ENCODE measurements around the gene BLOC1S1. TPM values are rescaled to one million over a fixed set of nuclear protein-coding genes. Genes with fewer than 3 reads are reported as not detected.

Gene BLOC1S1
- total and polyA plus RNA-seq, 2 of the 4 experiments (the other 2 are of a cell fraction): 128 to 285 TPM

GRCh38 chr12:55716582-55716957, 724 bp downstream of the BLOC1S1 start:
- Histone ChIP-seq H4K91ac (ENCODE audit: insufficient read depth, low read depth, low read length) (peak overlapping the region; percentile 78; the same call in 1 of the 2 replicates), H3K27me3 (ENCODE audit: control insufficient read depth, insufficient read depth, low read length) (no peaks in the 10 kb centered on the region), H3K79me1 (ENCODE audit: low read depth in 1 of 2, low read length in 2 of 2) (peaks cover 17 to 53% of the 10 kb centered on the region in 2 experiments), H2AK9ac (replicated peaks; ENCODE audit: low read depth, low read length, poor library complexity) (peak overlapping the region; percentile 78), H2AFZ (replicated peaks; ENCODE audit: low read length, poor library complexity) (peak overlapping the region; percentile 92), H2BK15ac (ENCODE audit: low read depth, low read length) (peak overlapping the region; percentile 33; the same call in 1 of the 3 replicates), H3K4me2 (ENCODE audit: low read depth, low read length) (peak overlapping the region; percentile 94), H2AK5ac (ENCODE audit: low read depth, low read length) (peak overlapping the region; percentile 98), H3K4me1 (ENCODE audit: control insufficient read depth, insufficient read depth, low read length) (peaks cover 42% of the 10 kb centered on the region), H3K9me3 (ENCODE audit: control insufficient read depth, insufficient read depth, low read length) (no peaks in the 10 kb centered on the region), H4K8ac (ENCODE audit: low read depth in 2 of 2, low read length in 2 of 2) (peak overlapping the region; percentile 83 to 95), H3K18ac (ENCODE audit: low read depth, low read length) (no peak overlapping the region; the same call in 1 of the 2 replicates), H3K56ac (ENCODE audit: extremely low read depth, insufficient read depth, low read length) (peak overlapping the region; percentile 73), H3K4ac (ENCODE audit: low read depth, low read length) (peak overlapping the region; percentile 82), H2BK20ac (ENCODE audit: low read depth, low read length) (no peak overlapping the region), H4K5ac (ENCODE audit: low read depth, low read length) (peak overlapping the region; percentile 26; the same call in 1 of the 2 replicates), H3K23ac (ENCODE audit: low read depth, low read length) (peak overlapping the region; percentile 80; the same call in 1 of the 2 replicates), H3K9me1 (ENCODE audit: insufficient read depth, low read length) (peaks cover 32% of the 10 kb centered on the region), H3K14ac (replicated peaks; ENCODE audit: low read depth, low read length) (peak overlapping the region; percentile 65), H3K27ac (ENCODE audit: insufficient read depth, low read length) (peak overlapping the region; percentile 84), H2BK120ac (ENCODE audit: low read depth, low read length) (peak overlapping the region; percentile 46; the same call in 1 of the 2 replicates), H4K20me1 (ENCODE audit: insufficient read depth, low read length) (peaks cover 13% of the 10 kb centered on the region), H3K9ac (ENCODE audit: low read depth, low read length) (peak overlapping the region; percentile 70), H2BK5ac (ENCODE audit: low read depth, low read length, poor library complexity, severe bottlenecking) (peak overlapping the region; percentile 61), H3K4me3 (ENCODE audit: insufficient read depth, low read depth, low read length) (peak overlapping the region; percentile 78), H3K36me3 (ENCODE audit: control insufficient read depth, insufficient read depth, low read length) (no peaks in the 10 kb centered on the region)
- WGBS, 2 experiments (ENCODE audit: extremely low coverage in 2 of 2, insufficient read length in 1 of 2): no CpG with 5 or more reads among the region's 13 CpGs
- DNase-seq: no peak
- dilution Hi-C loops (cut with HindIII; ENCODE audit: low sequenced_read_pairs, unreplicated experiment): no loop called here
- BruUV-seq (replicated peaks): no TSS peak
- POLR2A ChIA-PET (ENCODE audit: unreplicated experiment): no interaction called here
- CTCF ChIA-PET: no interaction called here
- in situ Hi-C loops (cut with MboI; ENCODE audit: low sequenced_read_pairs): no loop called here
- peak; percentile 1 for ATAC-seq (ENCODE audit: low read depth)
- TF ChIP-seq MXI1 (IDR thresholded peaks at IDR 0.05; ENCODE audit: borderline replicate concordance, low read depth, low read length) (no peak), BHLHE40 (IDR thresholded peaks at IDR 0.05; ENCODE audit: low read depth, low read length) (no peak), USF2 (IDR thresholded peaks at IDR 0.05; ENCODE audit: low read depth, low read length) (no peak), NFE2L2 (IDR thresholded peaks at IDR 0.05; ENCODE audit: low read depth, low read length) (no peak), SMC3 (IDR thresholded peaks at IDR 0.05; ENCODE audit: low read depth, low read length) (no peak), CHD1 (IDR thresholded peaks at IDR 0.05; ENCODE audit: low read depth, low read length) (no peak), CTCF (conservative IDR thresholded peaks at IDR 0.05; ENCODE audit: low read depth, low read length) (no peak), MAZ (IDR thresholded peaks at IDR 0.05; ENCODE audit: borderline replicate concordance, low read depth, low read length) (no peak), POLR2A (IDR thresholded peaks at IDR 0.05; ENCODE audit: low read depth, low read length) (no peak), RFX5 (IDR thresholded peaks at IDR 0.05; ENCODE audit: low read depth, low read length) (no peak), FOS (IDR thresholded peaks at IDR 0.05; ENCODE audit: low read depth, low read length) (no peak), ELK1 (IDR thresholded peaks at IDR 0.05; ENCODE audit: borderline replicate concordance, low read depth, low read length) (no peak), RAD21 (IDR thresholded peaks at IDR 0.05; ENCODE audit: low read length) (no peak), CEBPB (IDR thresholded peaks at IDR 0.05; ENCODE audit: low read depth, low read length) (no peak), MAFK (IDR thresholded peaks at IDR 0.05; ENCODE audit: low read depth, low read length) (no peak), RCOR1 (IDR thresholded peaks at IDR 0.05; ENCODE audit: insufficient replicate concordance, low read length) (no peak)
- intact Hi-C loops (cut with micrococcal nuclease): no loop called here

All from IMR-90 (cell line).